ENCODE data around the gene SOCS7.

GRCh38 chr17:38415250-38416194 is 63.9 kb downstream of the SOCS7 start:
- TF ChIP-seq POLR2A (IDR thresholded peaks at IDR 0.05) (no peak), EP300 (IDR thresholded peaks at IDR 0.05; ENCODE audit: low read depth) (no peak), CTCF (IDR thresholded peaks at IDR 0.05) (no peak)

All from transverse colon (tissue), 3 donors.